Stimulated activated naive CD8-positive, alpha-beta T cell treated with anti-CD3 and anti-CD28 coated beads, Interleukin-15, amount 100 ng/mL, for 72 hours (primary cell): Measurements from ENCODE around the gene NVL.

ENCODE experiments used
- ATAC-seq: fragments of 150-1000 bp; cut with Tn5 transposase; 2 replicates; pipeline ENCODE4 v1.10.0; 2021; ENCODE audit warnings: mild to moderate bottlenecking, moderate library complexity
- DNase-seq, 2 donors: peaks; one replicate each; pipeline ENCODE4 v3.0.0; 2021 to 2022
- H3K27ac Mint-ChIP-seq, 2 donors: one replicate each; pipeline ENCODE4 v1.8.0; 2022; ENCODE audit warnings: mild to moderate bottlenecking in 2 of 2, mixed read lengths in 2 of 2, moderate library complexity in 2 of 2
- H3K27me3 Mint-ChIP-seq: one replicate; pipeline ENCODE4 v1.8.0; 2022; ENCODE audit warnings: mixed read lengths
- H3K4me1 Mint-ChIP-seq: one replicate; pipeline ENCODE4 v1.8.0; 2022; ENCODE audit warnings: mild to moderate bottlenecking, mixed read lengths
- H3K4me3 Mint-ChIP-seq, 2 donors: one replicate each; pipeline ENCODE4 v1.8.0; 2022; ENCODE audit warnings: mild to moderate bottlenecking in 2 of 2, mixed read lengths in 2 of 2, moderate library complexity in 1 of 2
- H3K9me3 Mint-ChIP-seq, 2 donors: one replicate each; pipeline ENCODE4 v1.8.0; 2022; ENCODE audit warnings: mixed read lengths in 2 of 2

Gene NVL

GRCh38 chr1:224205438-224205840 is 124.5 kb downstream of the NVL start:
- ATAC-seq (peak; percentile 90), DNase-seq (peak in 1 of 2 donors; percentile 45)
- peak overlapping the region; percentile 56 to 72 for H3K4me3 Mint-ChIP-seq
- peak overlapping the region; percentile 55 to 77 for H3K27ac Mint-ChIP-seq
- H3K27me3 Mint-ChIP-seq = no peaks in the 10 kb centered on the region
- H3K4me1 Mint-ChIP-seq = peaks cover 24% of the 10 kb centered on the region
- no peaks in the 10 kb centered on the region for H3K9me3 Mint-ChIP-seq

GRCh38 chr1:224203243-224204016 is 126.5 kb downstream of the NVL start:
- H3K4me3 Mint-ChIP-seq = no peak overlapping the region
- peaks cover 24% of the 10 kb centered on the region for H3K4me1 Mint-ChIP-seq
- ATAC-seq = no peak
- peak overlapping the region in 1 of 2 donors; percentile 94 for H3K27ac Mint-ChIP-seq
- H3K9me3 Mint-ChIP-seq = no peaks in the 10 kb centered on the region
- no peak for DNase-seq
- H3K27me3 Mint-ChIP-seq = no peaks in the 10 kb centered on the region

GRCh38 chr1:224201853-224202252 is 128.1 kb downstream of the NVL start:
- no peaks in the 10 kb centered on the region for H3K9me3 Mint-ChIP-seq
- no peak overlapping the region for H3K4me3 Mint-ChIP-seq
- DNase-seq = no peak
- H3K27ac Mint-ChIP-seq = no peak overlapping the region
- peaks cover 24% of the 10 kb centered on the region for H3K4me1 Mint-ChIP-seq
- no peak for ATAC-seq
- H3K27me3 Mint-ChIP-seq = no peaks in the 10 kb centered on the region

- H3K9me3 Mint-ChIP-seq = no peaks in the 10 kb centered on the region
These were observed 128.6 kb downstream of the NVL start for GRCh38 chr1:224201383-224201782.

GRCh38 chr1:224199679-224200078 is 130.3 kb downstream of the NVL start:
- H3K4me1 Mint-ChIP-seq = peaks cover 20% of the 10 kb centered on the region
- H3K9me3 Mint-ChIP-seq = no peaks in the 10 kb centered on the region
- H3K27me3 Mint-ChIP-seq = no peaks in the 10 kb centered on the region
- DNase-seq (no peak), ATAC-seq (no peak)
- H3K27ac Mint-ChIP-seq = peak overlapping the region in 1 of 2 donors; percentile 56
- no peak overlapping the region for H3K4me3 Mint-ChIP-seq

More at GRCh38 chr1:224201383-224201782, 128.6 kb downstream of the NVL start:
- Mint-ChIP-seq H3K4me3 (no peak overlapping the region), H3K4me1 (peaks cover 24% of the 10 kb centered on the region), H3K27ac (no peak overlapping the region), H3K27me3 (no peaks in the 10 kb centered on the region)
- ATAC-seq = no peak
- DNase-seq = no peak

GRCh38 chr1:224198572-224198971 is 131.4 kb downstream of the NVL start:
- peak overlapping the region; percentile 37 to 45 for H3K27ac Mint-ChIP-seq
- H3K4me3 Mint-ChIP-seq = no peak overlapping the region
- no peaks in the 10 kb centered on the region for H3K27me3 Mint-ChIP-seq
- DNase-seq = no peak
- peaks cover 10% of the 10 kb centered on the region for H3K4me1 Mint-ChIP-seq
- no peak for ATAC-seq
- H3K9me3 Mint-ChIP-seq = no peaks in the 10 kb centered on the region

GRCh38 chr1:224196813-224197600 is 133.0 kb downstream of the NVL start:
- Mint-ChIP-seq H3K27ac (no peak overlapping the region), H3K9me3 (no peaks in the 10 kb centered on the region), H3K4me1 (peaks cover 5% of the 10 kb centered on the region), H3K27me3 (no peaks in the 10 kb centered on the region), H3K4me3 (no peak overlapping the region)
- DNase-seq = no peak
- ATAC-seq = no peak

GRCh38 chr1:224193319-224193966 is 136.5 kb downstream of the NVL start:
- H3K4me3 Mint-ChIP-seq = no peak overlapping the region
- ATAC-seq = no peak
- peaks cover 11% of the 10 kb centered on the region for H3K4me1 Mint-ChIP-seq
- no peaks in the 10 kb centered on the region for H3K27me3 Mint-ChIP-seq
- no peaks in the 10 kb centered on the region for H3K9me3 Mint-ChIP-seq
- no peak overlapping the region for H3K27ac Mint-ChIP-seq
- no peak for DNase-seq

GRCh38 chr1:224192082-224192788 is 137.7 kb downstream of the NVL start:
- Mint-ChIP-seq H3K27me3 (no peaks in the 10 kb centered on the region), H3K4me1 (peaks cover 20% of the 10 kb centered on the region), H3K27ac (no peak overlapping the region), H3K9me3 (no peaks in the 10 kb centered on the region), H3K4me3 (no peak overlapping the region)
- ATAC-seq = peak; percentile 66
- no peak for DNase-seq

GRCh38 chr1:224189561-224189960 is 140.4 kb downstream of the NVL start:
- Mint-ChIP-seq H3K27ac (no peak overlapping the region), H3K4me1 (peaks cover 41% of the 10 kb centered on the region), H3K27me3 (no peaks in the 10 kb centered on the region), H3K9me3 (no peaks in the 10 kb centered on the region), H3K4me3 (no peak overlapping the region)
- no peak for DNase-seq
- no peak for ATAC-seq

- ATAC-seq (peak; percentile 66), DNase-seq (no peak)
- Mint-ChIP-seq H3K9me3 (no peaks in the 10 kb centered on the region), H3K4me3 (peak overlapping the region; percentile 61 to 65), H3K4me1 (peaks cover 47% of the 10 kb centered on the region), H3K27me3 (no peaks in the 10 kb centered on the region), H3K27ac (peak overlapping the region; percentile 67 to 89)
These were observed 141.7 kb downstream of the NVL start for GRCh38 chr1:224188286-224188685.

- Mint-ChIP-seq H3K27me3 (peaks cover 8% of the 10 kb centered on the region), H3K4me3 (peak overlapping the region; percentile 89 to 95), H3K27ac (peak overlapping the region; percentile 74 to 96), H3K4me1 (peaks cover 69% of the 10 kb centered on the region), H3K9me3 (no peaks in the 10 kb centered on the region)
- ATAC-seq = no peak
- DNase-seq = no peak
These were observed 144.8 kb downstream of the NVL start for GRCh38 chr1:224185208-224185607.

GRCh38 chr1:224183591-224184312 is 146.2 kb downstream of the NVL start:
- Mint-ChIP-seq H3K9me3 (no peaks in the 10 kb centered on the region), H3K4me1 (peaks cover 66% of the 10 kb centered on the region), H3K4me3 (peak overlapping the region; percentile 89 to 95), H3K27me3 (peaks cover 8% of the 10 kb centered on the region), H3K27ac (peak overlapping the region; percentile 96)
- peak; percentile 76 to 80 for DNase-seq
- ATAC-seq = peak; percentile 70

GRCh38 chr1:224182866-224183590 is 146.9 kb downstream of the NVL start, which contains the start of gene DEGS1:
Gene DEGS1 (plus strand): TSS chr1:224183240. CDS start chr1:224183337, 97 bp downstream.
- DNase-seq (peak; percentile 87), ATAC-seq (peak; percentile 80)
- Mint-ChIP-seq H3K27me3 (peaks cover 8% of the 10 kb centered on the region), H3K9me3 (no peaks in the 10 kb centered on the region), H3K27ac (peak within 1 kb of the TSS; percentile 99), H3K4me1 (peaks cover 60% of the 10 kb centered on the region), H3K4me3 (peak within 1 kb of the TSS; percentile 91 to 95)
